ENCODE data around the gene TNFSF4. TPM values are rescaled to one million over a fixed set of nuclear protein-coding genes. Genes with fewer than 3 reads are reported as not detected.

TNFSF4 gene
- 1 to 10 TPM in 7 of 9 donors, under 1 TPM in 2; 0.79 to 3.6 (median 1.7) TPM for total RNA-seq
- 1 to 10 TPM in 2 of 3 donors, under 1 TPM in 1; 0.99 to 2.4 (median 1.2) TPM for polyA plus RNA-seq
- long read RNA-seq, donor 1, partial matches to known transcripts, result 0 of 3 reads
- long read RNA-seq, donor 1, other reads (novel, unspliced or antisense), result 0 of 3 reads
- long read RNA-seq, donor 2, result 0 reads
- long read RNA-seq, donor 3, partial matches to known transcripts, result 0 of 1 reads
- long read RNA-seq, donor 3, other reads (novel, unspliced or antisense), result 0 of 1 reads
- long read RNA-seq, donor 4, result 0 reads
- long read RNA-seq, donor 5, partial matches to known transcripts, result 0 of 1 reads
- long read RNA-seq, donor 5, other reads (novel, unspliced or antisense), result 0 of 1 reads
- long read RNA-seq, donor 6, result 0 reads
- long read RNA-seq, donor 7, result 0 reads
- long read RNA-seq, donor 8, result 0 reads
- long read RNA-seq, donor 9, partial matches to known transcripts, result 0 of 1 reads
- long read RNA-seq, donor 9, other reads (novel, unspliced or antisense), result 0 of 1 reads
- long read RNA-seq, donor 10, result 0 reads

- Histone ChIP-seq H3K36me3 (replicated peaks in 1 of 2) (no peaks in the 10 kb centered on the region), H3K27ac (peak within 1 kb of the TSS in 3 of 5 donors; percentile 17 to 33 (median 27)), H3K9me3 (replicated peaks in 1 of 3) (no peaks in the 10 kb centered on the region), H3K4me1 (replicated peaks in 1 of 2) (peaks cover 11 to 28% of the 10 kb centered on the region in 2 donors), H3K27me3 (no peaks in the 10 kb centered on the region), H3K4me3 (peak within 1 kb of the TSS in 1 of 4 donors; percentile 1)
- peak; percentile 22 to 69 (median 64) for DNase-seq
- TF ChIP-seq, protein P1, sequence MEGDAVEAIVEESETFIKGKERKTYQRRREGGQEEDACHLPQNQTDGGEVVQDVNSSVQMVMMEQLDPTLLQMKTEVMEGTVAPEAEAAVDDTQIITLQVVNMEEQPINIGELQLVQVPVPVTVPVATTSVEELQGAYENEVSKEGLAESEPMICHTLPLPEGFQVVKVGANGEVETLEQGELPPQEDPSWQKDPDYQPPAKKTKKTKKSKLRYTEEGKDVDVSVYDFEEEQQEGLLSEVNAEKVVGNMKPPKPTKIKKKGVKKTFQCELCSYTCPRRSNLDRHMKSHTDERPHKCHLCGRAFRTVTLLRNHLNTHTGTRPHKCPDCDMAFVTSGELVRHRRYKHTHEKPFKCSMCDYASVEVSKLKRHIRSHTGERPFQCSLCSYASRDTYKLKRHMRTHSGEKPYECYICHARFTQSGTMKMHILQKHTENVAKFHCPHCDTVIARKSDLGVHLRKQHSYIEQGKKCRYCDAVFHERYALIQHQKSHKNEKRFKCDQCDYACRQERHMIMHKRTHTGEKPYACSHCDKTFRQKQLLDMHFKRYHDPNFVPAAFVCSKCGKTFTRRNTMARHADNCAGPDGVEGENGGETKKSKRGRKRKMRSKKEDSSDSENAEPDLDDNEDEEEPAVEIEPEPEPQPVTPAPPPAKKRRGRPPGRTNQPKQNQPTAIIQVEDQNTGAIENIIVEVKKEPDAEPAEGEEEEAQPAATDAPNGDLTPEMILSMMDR (IDR thresholded peaks at IDR 0.05), result peak in 1 of 6 experiments; percentile 12
- no peak for TF ChIP-seq POLR2A (IDR thresholded peaks at IDR 0.05)
- intact Hi-C loops (cut with DNase I), result loop anchor here in 1 of 2 donors (10.0 kb wide), 2 partner anchors 382 to 462 kb away; no protein-coding TSS in a partner anchor
- 15 to 34% (median 22%) methylated on average over 11 of the region's 11 CpGs for WGBS, 4 donors
Observed at GRCh38 chr1:173206816-173207568, at the start of gene TNFSF4. Gene TNFSF4, minus strand, starts transcription at chr1:173207331. Its CDS starts 155 bp downstream, at chr1:173207176.

DNA sequence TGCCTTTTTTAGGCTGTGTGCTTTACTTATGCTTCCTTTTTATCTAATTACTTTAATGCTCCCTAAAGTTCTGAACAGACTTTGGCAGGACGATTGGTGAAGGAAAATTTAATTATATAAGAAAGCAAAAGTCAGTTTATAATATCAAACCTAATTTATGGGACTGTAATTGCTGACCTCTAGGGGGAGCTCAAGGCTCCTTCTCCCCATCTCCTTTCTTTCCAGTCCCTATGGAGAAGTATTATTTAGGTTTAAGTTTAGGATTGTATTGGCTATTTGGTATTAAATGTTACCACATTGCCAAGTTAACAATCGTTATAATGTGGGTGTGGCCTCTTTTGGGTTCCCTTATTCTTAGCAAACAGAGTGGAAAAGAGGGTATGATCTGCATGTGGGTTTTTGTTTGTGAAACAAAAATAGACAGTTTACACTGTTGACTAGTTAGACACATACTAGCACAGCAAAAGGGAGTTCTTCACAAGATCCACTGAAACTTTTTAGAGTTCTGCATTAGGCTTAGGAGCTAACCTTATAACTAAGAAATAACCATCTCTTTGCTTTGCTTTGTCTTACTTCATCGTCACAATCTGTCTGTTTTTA is 48.2 kb upstream of the TNFSF4 start:
- intact Hi-C loops (cut with DNase I), result loop anchor here in 1 of 2 donors (10.0 kb wide), 1 partner anchor 159 kb away; no protein-coding TSS in a partner anchor
- 35 to 40% (median 37%) methylated on average over 3 of the region's 3 CpGs for WGBS, 4 donors
- no peak overlapping the region for H3K27ac ChIP-seq

GRCh38 chr1:173253046-173253445 is 45.9 kb upstream of the TNFSF4 start:
- DNase-seq, result no peak
- intact Hi-C loops (cut with DNase I), result loop anchor here in 1 of 2 donors (10.0 kb wide), 1 partner anchor 162 kb away; no protein-coding TSS in a partner anchor
- WGBS, 4 donors, result 94 to 96% (median 95%) methylated on average over 3 of the region's 3 CpGs
- H3K27me3 ChIP-seq, result no peaks in the 10 kb centered on the region
- H3K9me3 ChIP-seq (replicated peaks in 1 of 3), result no peaks in the 10 kb centered on the region
- H3K4me1 ChIP-seq (replicated peaks in 1 of 2), result no peaks in the 10 kb centered on the region
- no peak overlapping the region for H3K27ac ChIP-seq
- no peak for TF ChIP-seq POLR2A (IDR thresholded peaks at IDR 0.05)
- TF ChIP-seq, protein P1 (IDR thresholded peaks at IDR 0.05), result no peak
- no peak overlapping the region for H3K4me3 ChIP-seq
- H3K36me3 ChIP-seq (replicated peaks in 1 of 2), result no peaks in the 10 kb centered on the region

More for the DNA sequence above, 48.2 kb upstream of the TNFSF4 start:
- TF ChIP-seq POLR2A (IDR thresholded peaks at IDR 0.05), result no peak
- TF ChIP-seq, protein P1 (IDR thresholded peaks at IDR 0.05), result peak; percentile 56 to 83 (median 68)
- Histone ChIP-seq H3K36me3 (replicated peaks in 1 of 2) (no peaks in the 10 kb centered on the region), H3K9me3 (replicated peaks in 1 of 3) (no peaks in the 10 kb centered on the region), H3K4me3 (no peak overlapping the region), H3K27me3 (no peaks in the 10 kb centered on the region), H3K4me1 (replicated peaks in 1 of 2) (no peaks in the 10 kb centered on the region)
- DNase-seq, result peak in 3 of 7 donors; percentile 15 to 48 (median 28)
